BE2C (cell line): ENCODE results near the gene LRRC3B.

Experiments
- DNase-seq: peaks from one replicate; pipeline ENCODE4 v3.0.0-alpha.2; 2020
- H3K27me3 ChIP-seq: fragments of 250-450 bp; sonication (Bioruptor Pico); 2 replicates; pipeline ENCODE4 v1.5.1; 2020; ENCODE audit warnings: mild to moderate bottlenecking
- H3K36me3 ChIP-seq: fragments of 250-450 bp; sonication (Bioruptor Pico); 2 replicates; pipeline ENCODE4 v1.5.1; 2020; ENCODE audit warnings: mild to moderate bottlenecking
- H3K4me1 ChIP-seq: fragments of 250-450 bp; sonication (Bioruptor Pico); 2 replicates; pipeline ENCODE4 v1.5.1; 2020
- H3K4me3 ChIP-seq: 2 replicates; pipeline ENCODE4 v1.5.1; 2011; ENCODE audit warnings: low read depth, low read length
- H3K9me3 ChIP-seq: fragments of 250-450 bp; sonication (Bioruptor Pico); 2 replicates; pipeline ENCODE4 v1.5.1; 2020
- TF ChIP-seq, protein P1 (sequence below): IDR thresholded peaks from 2 replicates; pipeline ENCODE4 v1.5.1; 2012; ENCODE audit warnings: mild to moderate bottlenecking, low read depth, low read length

LRRC3B gene

DNA sequence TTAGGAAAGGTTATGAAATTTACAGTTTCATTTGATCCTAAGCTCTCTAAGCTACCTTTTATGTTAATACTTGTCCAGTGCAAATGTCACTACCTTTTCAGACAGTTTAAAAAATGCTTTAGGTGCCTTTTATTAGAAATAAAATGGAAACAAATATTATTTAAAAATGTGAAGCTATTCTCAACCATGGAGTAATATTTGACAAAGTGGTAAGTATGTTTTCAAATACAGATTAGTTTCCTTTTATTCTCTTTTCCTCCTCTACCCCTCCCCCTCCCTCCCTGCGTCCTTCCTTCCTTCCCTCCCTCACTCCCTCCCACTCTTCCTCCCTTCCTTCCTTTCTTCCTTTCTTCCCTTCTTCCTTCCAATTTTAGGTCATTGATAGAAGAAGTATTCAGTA is 6.3 kb downstream of the LRRC3B start:
- DNase-seq = no peak
- no peaks in the 10 kb centered on the region for H3K36me3 ChIP-seq
- TF ChIP-seq, protein P1, sequence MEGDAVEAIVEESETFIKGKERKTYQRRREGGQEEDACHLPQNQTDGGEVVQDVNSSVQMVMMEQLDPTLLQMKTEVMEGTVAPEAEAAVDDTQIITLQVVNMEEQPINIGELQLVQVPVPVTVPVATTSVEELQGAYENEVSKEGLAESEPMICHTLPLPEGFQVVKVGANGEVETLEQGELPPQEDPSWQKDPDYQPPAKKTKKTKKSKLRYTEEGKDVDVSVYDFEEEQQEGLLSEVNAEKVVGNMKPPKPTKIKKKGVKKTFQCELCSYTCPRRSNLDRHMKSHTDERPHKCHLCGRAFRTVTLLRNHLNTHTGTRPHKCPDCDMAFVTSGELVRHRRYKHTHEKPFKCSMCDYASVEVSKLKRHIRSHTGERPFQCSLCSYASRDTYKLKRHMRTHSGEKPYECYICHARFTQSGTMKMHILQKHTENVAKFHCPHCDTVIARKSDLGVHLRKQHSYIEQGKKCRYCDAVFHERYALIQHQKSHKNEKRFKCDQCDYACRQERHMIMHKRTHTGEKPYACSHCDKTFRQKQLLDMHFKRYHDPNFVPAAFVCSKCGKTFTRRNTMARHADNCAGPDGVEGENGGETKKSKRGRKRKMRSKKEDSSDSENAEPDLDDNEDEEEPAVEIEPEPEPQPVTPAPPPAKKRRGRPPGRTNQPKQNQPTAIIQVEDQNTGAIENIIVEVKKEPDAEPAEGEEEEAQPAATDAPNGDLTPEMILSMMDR = no peak
- H3K9me3 ChIP-seq = no peaks in the 10 kb centered on the region
- no peak overlapping the region for H3K4me3 ChIP-seq
- no peaks in the 10 kb centered on the region for H3K27me3 ChIP-seq
- no peaks in the 10 kb centered on the region for H3K4me1 ChIP-seq

DNA sequence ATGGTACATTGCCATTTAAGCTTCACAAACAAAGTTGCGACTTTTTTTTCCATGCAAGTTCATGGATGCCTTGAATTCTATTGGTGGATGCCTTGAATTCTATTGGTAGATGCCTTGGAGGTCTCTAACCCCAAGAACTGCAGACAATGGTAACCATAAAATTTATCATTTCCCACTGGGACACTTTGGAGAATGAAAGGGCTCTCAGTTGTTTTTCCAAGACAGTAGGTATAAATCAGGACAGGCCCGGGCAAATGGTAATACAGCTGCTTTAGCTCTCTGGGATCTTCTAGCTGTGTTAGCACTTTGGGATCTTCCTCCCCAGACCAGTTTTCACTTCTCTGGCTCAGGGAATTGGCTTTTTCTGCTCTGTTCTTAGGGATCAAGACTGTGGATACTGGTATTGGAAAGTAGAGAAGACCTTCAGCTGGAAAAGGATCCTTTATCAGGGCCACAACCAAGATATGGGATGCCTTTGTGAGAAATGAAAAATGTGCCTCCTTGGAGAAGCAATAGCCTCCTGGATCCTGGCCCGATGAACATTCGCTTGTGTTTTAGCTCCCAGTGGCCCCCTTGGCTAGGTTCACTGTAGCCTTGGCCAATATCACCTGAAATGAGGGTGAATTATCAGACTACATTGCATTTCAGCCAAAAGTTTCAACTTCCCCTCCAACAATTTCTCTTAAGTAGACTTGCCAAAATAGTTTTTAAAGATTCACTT is 8.3 kb downstream of the LRRC3B start:
- no peak overlapping the region for H3K4me3 ChIP-seq
- no peak for DNase-seq
- TF ChIP-seq, protein P1 = no peak
- H3K9me3 ChIP-seq = no peaks in the 10 kb centered on the region
- no peaks in the 10 kb centered on the region for H3K27me3 ChIP-seq
- H3K36me3 ChIP-seq = no peaks in the 10 kb centered on the region
- H3K4me1 ChIP-seq = no peaks in the 10 kb centered on the region

DNA sequence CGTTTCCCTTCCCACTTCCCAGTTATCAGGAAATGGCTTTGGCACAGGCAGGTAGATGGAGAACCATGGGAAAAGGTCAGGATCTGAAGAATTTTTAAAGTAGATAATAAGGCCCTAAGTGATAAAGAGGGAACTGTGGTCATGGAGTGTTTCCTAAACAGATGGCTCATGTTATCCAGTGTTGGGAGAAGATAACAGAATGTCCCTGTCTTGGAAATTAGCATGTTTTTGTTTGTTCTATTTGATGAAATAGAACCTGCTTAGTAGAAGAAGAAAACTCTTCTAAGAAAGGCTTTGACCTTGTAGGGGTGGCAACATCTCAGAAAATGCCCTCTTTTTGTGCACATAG is 8.8 kb downstream of the LRRC3B start:
- H3K4me1 ChIP-seq = no peaks in the 10 kb centered on the region
- H3K27me3 ChIP-seq = no peaks in the 10 kb centered on the region
- no peaks in the 10 kb centered on the region for H3K36me3 ChIP-seq
- no peak overlapping the region for H3K4me3 ChIP-seq
- no peak for DNase-seq
- TF ChIP-seq, protein P1 = no peak
- no peaks in the 10 kb centered on the region for H3K9me3 ChIP-seq

DNA sequence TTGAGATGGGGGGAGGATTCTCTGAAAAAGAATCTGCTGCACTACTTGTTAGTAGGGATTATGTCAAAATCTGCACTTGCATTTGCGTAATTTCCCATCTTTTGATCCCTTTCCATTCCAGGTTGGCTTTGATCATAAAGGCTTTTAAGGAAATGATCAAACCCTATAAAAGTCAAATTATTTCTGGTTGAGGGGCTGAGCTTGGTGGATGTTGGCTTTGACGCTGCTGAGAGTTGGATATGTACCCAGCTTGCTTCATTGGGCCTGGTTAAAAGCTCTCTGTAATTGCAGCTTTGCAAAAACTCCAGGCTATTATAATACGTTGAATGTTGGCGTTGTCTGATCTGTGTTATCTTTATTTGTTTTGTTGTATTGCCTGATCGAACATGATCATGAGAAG is 12.0 kb downstream of the LRRC3B start:
- no peak overlapping the region for H3K4me3 ChIP-seq
- no peaks in the 10 kb centered on the region for H3K9me3 ChIP-seq
- no peaks in the 10 kb centered on the region for H3K4me1 ChIP-seq
- H3K36me3 ChIP-seq = no peaks in the 10 kb centered on the region
- H3K27me3 ChIP-seq = no peaks in the 10 kb centered on the region
- DNase-seq = no peak
- TF ChIP-seq, protein P1 = no peak

DNA sequence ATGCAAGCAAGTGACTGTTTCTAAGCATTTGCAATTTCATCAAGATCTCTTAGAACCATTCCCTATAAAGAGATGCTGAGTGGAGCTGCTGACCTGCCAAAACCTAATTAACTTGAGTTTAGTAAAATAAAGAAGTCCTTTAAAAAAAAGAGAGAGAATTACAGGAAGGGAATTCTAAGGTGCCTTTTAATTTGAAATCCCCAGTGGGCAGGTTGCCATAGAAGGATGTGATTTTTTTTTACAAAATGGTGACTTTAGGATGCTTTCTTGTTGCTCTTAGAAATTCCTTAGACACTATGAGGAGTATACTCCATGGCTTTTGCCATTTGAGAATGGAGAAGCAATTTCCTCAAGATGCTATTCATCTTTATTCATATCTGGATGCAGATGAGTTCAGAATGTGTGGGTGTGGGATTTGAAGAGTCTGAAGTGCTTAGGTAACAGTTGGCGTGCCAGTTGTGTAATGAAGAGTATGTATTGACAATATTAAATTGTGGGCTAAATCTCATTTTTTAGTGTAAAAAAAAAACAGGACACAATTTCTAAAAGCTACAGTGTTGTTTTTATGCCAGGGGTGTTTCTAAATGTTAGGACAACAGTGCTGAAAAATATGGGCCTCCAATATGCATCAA is 13.6 kb downstream of the LRRC3B start:
- Histone ChIP-seq H3K4me1 (no peaks in the 10 kb centered on the region), H3K27me3 (no peaks in the 10 kb centered on the region), H3K4me3 (no peak overlapping the region), H3K36me3 (no peaks in the 10 kb centered on the region), H3K9me3 (no peaks in the 10 kb centered on the region)
- DNase-seq = no peak
- TF ChIP-seq, protein P1 = no peak

DNA sequence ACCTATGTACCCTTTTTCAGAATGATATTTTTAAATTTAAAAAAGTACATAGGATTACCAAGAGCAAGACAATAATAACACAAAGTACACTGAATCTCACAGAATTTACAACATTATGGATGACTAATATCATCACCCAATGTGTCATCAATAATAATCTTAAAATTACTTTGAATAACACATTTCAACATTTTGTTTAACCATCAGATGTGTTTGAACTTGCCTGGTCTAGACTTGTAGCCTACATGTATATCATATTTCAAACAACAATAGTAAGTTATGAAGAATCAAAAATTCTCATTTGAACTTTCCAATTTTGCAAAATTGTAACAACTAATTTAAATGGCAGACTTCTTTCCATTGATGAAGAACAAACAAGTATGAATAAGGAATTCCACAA is 15.1 kb downstream of the LRRC3B start:
- H3K27me3 ChIP-seq = no peaks in the 10 kb centered on the region
- TF ChIP-seq, protein P1 = no peak
- no peaks in the 10 kb centered on the region for H3K9me3 ChIP-seq
- DNase-seq = no peak
- H3K36me3 ChIP-seq = no peaks in the 10 kb centered on the region
- no peak overlapping the region for H3K4me3 ChIP-seq
- H3K4me1 ChIP-seq = no peaks in the 10 kb centered on the region
